T-helper 17 cell (primary cell): ENCODE data around the gene GOLGA7B. TPM values are rescaled to one million over a fixed set of nuclear protein-coding genes. Genes with fewer than 3 reads are reported as not detected.

ENCODE experiments used
- ATAC-seq: fragments of 150-1000 bp; cut with Tn5 transposase; 2 replicates; pipeline ENCODE4 v1.10.0; 2021; ENCODE audit warnings: mild to moderate bottlenecking, moderate library complexity
- DNase-seq, 3 donors: peaks; one replicate each; pipeline versions ENCODE4 v3.0.0 to v3.0.0-alpha.2; 2020 to 2021
- H3K9me3 ChIP-seq: one replicate; pipeline ENCODE4 v1.7.0; 2013; ENCODE audit warnings: low read length, mild to moderate bottlenecking; ENCODE audit not compliant: control insufficient read depth, poor library complexity, severe bottlenecking
- H3K27ac Mint-ChIP-seq: one replicate; pipeline ENCODE4 v1.8.0; 2022; ENCODE audit warnings: mild to moderate bottlenecking, moderate library complexity, mixed read lengths
- H3K27me3 Mint-ChIP-seq: one replicate; pipeline ENCODE4 v1.8.0; 2022; ENCODE audit warnings: mixed read lengths
- H3K36me3 Mint-ChIP-seq: one replicate; pipeline ENCODE4 v1.8.0; 2022; ENCODE audit warnings: low read depth, mixed read lengths
- H3K4me1 Mint-ChIP-seq: one replicate; pipeline ENCODE4 v1.8.0; 2022; ENCODE audit warnings: mild to moderate bottlenecking, mixed read lengths
- H3K4me3 Mint-ChIP-seq: one replicate; pipeline ENCODE4 v1.8.0; 2022; ENCODE audit warnings: mild to moderate bottlenecking, moderate library complexity, mixed read lengths
- total RNA-seq, 4 donors: library from RNA in 2 of 4; stranded (reverse) in 2 of 4; gene quantifications; one replicate each; pipeline ENCODE4 v1.2.3 and lab custom pipeline; 2022 to 2026

Gene GOLGA7B
- total RNA-seq, 2 donors from 2014 or later, result 9.6 to 12.0 TPM

- ATAC-seq, result no peak
- Mint-ChIP-seq H3K4me1 (peaks cover 5% of the 10 kb centered on the region), H3K27me3 (peaks cover 23% of the 10 kb centered on the region), H3K4me3 (no peak overlapping the region), H3K36me3 (peaks cover 4% of the 10 kb centered on the region), H3K27ac (no peak overlapping the region)
- H3K9me3 ChIP-seq, result no peaks in the 10 kb centered on the region
- no peak for DNase-seq
Measured at GRCh38 chr10:97882142-97883091, 32.8 kb downstream of the GOLGA7B start.

GRCh38 chr10:97883092-97883485, 33.4 kb downstream of the GOLGA7B start:
- H3K36me3 Mint-ChIP-seq, result peaks cover 5% of the 10 kb centered on the region
- ATAC-seq (no peak), DNase-seq (no peak)
- peaks cover 6% of the 10 kb centered on the region for H3K4me1 Mint-ChIP-seq
- H3K27me3 Mint-ChIP-seq, result peaks cover 26% of the 10 kb centered on the region
- H3K9me3 ChIP-seq, result no peaks in the 10 kb centered on the region
- no peak overlapping the region for H3K27ac Mint-ChIP-seq
- no peak overlapping the region for H3K4me3 Mint-ChIP-seq

GRCh38 chr10:97886286-97886685, 36.6 kb downstream of the GOLGA7B start:
- H3K27ac Mint-ChIP-seq, result no peak overlapping the region
- DNase-seq, result no peak
- H3K9me3 ChIP-seq, result no peaks in the 10 kb centered on the region
- H3K4me1 Mint-ChIP-seq, result peaks cover 7% of the 10 kb centered on the region
- H3K36me3 Mint-ChIP-seq, result peaks cover 3% of the 10 kb centered on the region
- no peak overlapping the region for H3K4me3 Mint-ChIP-seq
- no peak for ATAC-seq
- peaks cover 28% of the 10 kb centered on the region for H3K27me3 Mint-ChIP-seq

GRCh38 chr10:97887399-97887798, 37.8 kb downstream of the GOLGA7B start:
- H3K27ac Mint-ChIP-seq, result no peak overlapping the region
- peaks cover 7% of the 10 kb centered on the region for H3K4me1 Mint-ChIP-seq
- no peaks in the 10 kb centered on the region for H3K9me3 ChIP-seq

GRCh38 chr10:97888134-97888533, 38.5 kb downstream of the GOLGA7B start:
- Mint-ChIP-seq H3K4me3 (no peak overlapping the region), H3K4me1 (peaks cover 7% of the 10 kb centered on the region), H3K27ac (no peak overlapping the region), H3K27me3 (peaks cover 24% of the 10 kb centered on the region), H3K36me3 (peaks cover 3% of the 10 kb centered on the region)
- H3K9me3 ChIP-seq, result no peaks in the 10 kb centered on the region
- ATAC-seq (no peak), DNase-seq (no peak)

More at GRCh38 chr10:97887399-97887798, 37.8 kb downstream of the GOLGA7B start:
- ATAC-seq (no peak), DNase-seq (no peak)
- Mint-ChIP-seq H3K27me3 (peaks cover 25% of the 10 kb centered on the region), H3K4me3 (no peak overlapping the region), H3K36me3 (peaks cover 3% of the 10 kb centered on the region)

- no peak for DNase-seq
- H3K27ac Mint-ChIP-seq, result no peak overlapping the region
- ATAC-seq, result no peak
- H3K27me3 Mint-ChIP-seq, result peaks cover 27% of the 10 kb centered on the region
- no peak overlapping the region for H3K4me3 Mint-ChIP-seq
- H3K4me1 Mint-ChIP-seq, result peaks cover 7% of the 10 kb centered on the region
- H3K36me3 Mint-ChIP-seq, result peaks cover 3% of the 10 kb centered on the region
- no peaks in the 10 kb centered on the region for H3K9me3 ChIP-seq
Measured at GRCh38 chr10:97888641-97889262, 39.1 kb downstream of the GOLGA7B start.

- ATAC-seq, result no peak
- DNase-seq, result no peak
Measured at GRCh38 chr10:97889461-97890265, 40.0 kb downstream of the GOLGA7B start.

GRCh38 chr10:97891497-97892167, 42.0 kb downstream of the GOLGA7B start:
- Mint-ChIP-seq H3K4me3 (no peak overlapping the region), H3K27ac (no peak overlapping the region), H3K4me1 (peaks cover 3% of the 10 kb centered on the region), H3K27me3 (peaks cover 43% of the 10 kb centered on the region), H3K36me3 (peaks cover 3% of the 10 kb centered on the region)
- ATAC-seq (no peak), DNase-seq (no peak)
- H3K9me3 ChIP-seq, result no peaks in the 10 kb centered on the region

More at GRCh38 chr10:97889461-97890265, 40.0 kb downstream of the GOLGA7B start:
- no peak overlapping the region for H3K4me3 Mint-ChIP-seq
- H3K4me1 Mint-ChIP-seq, result peaks cover 7% of the 10 kb centered on the region
- peaks cover 32% of the 10 kb centered on the region for H3K27me3 Mint-ChIP-seq
- no peak overlapping the region for H3K27ac Mint-ChIP-seq
- no peaks in the 10 kb centered on the region for H3K9me3 ChIP-seq
- peaks cover 3% of the 10 kb centered on the region for H3K36me3 Mint-ChIP-seq

- H3K9me3 ChIP-seq, result no peaks in the 10 kb centered on the region
- ATAC-seq (no peak), DNase-seq (no peak)
- H3K4me1 Mint-ChIP-seq, result peaks cover 3% of the 10 kb centered on the region
- H3K36me3 Mint-ChIP-seq, result peaks cover 3% of the 10 kb centered on the region
- no peak overlapping the region for H3K27ac Mint-ChIP-seq
- H3K4me3 Mint-ChIP-seq, result no peak overlapping the region
- peaks cover 43% of the 10 kb centered on the region for H3K27me3 Mint-ChIP-seq
Measured at GRCh38 chr10:97892506-97892905, 42.9 kb downstream of the GOLGA7B start.

- H3K27me3 Mint-ChIP-seq, result peaks cover 41% of the 10 kb centered on the region
- H3K4me1 Mint-ChIP-seq, result peaks cover 3% of the 10 kb centered on the region
- H3K36me3 Mint-ChIP-seq, result peaks cover 3% of the 10 kb centered on the region
- H3K27ac Mint-ChIP-seq, result no peak overlapping the region
- no peaks in the 10 kb centered on the region for H3K9me3 ChIP-seq
- DNase-seq (no peak), ATAC-seq (no peak)
- no peak overlapping the region for H3K4me3 Mint-ChIP-seq
Measured at GRCh38 chr10:97892939-97893338, 43.3 kb downstream of the GOLGA7B start.

- Mint-ChIP-seq H3K27me3 (peaks cover 33% of the 10 kb centered on the region), H3K4me3 (no peak overlapping the region), H3K36me3 (no peaks in the 10 kb centered on the region), H3K27ac (no peak overlapping the region), H3K4me1 (no peaks in the 10 kb centered on the region)
- DNase-seq (no peak), ATAC-seq (no peak)
- no peaks in the 10 kb centered on the region for H3K9me3 ChIP-seq
Measured at GRCh38 chr10:97894092-97894491, 44.4 kb downstream of the GOLGA7B start.

GRCh38 chr10:97895084-97895483, 45.4 kb downstream of the GOLGA7B start:
- DNase-seq (no peak), ATAC-seq (no peak)
- H3K4me3 Mint-ChIP-seq, result no peak overlapping the region
- peaks cover 33% of the 10 kb centered on the region for H3K27me3 Mint-ChIP-seq
- H3K36me3 Mint-ChIP-seq, result no peaks in the 10 kb centered on the region
- no peaks in the 10 kb centered on the region for H3K4me1 Mint-ChIP-seq
- H3K9me3 ChIP-seq, result no peaks in the 10 kb centered on the region
- no peak overlapping the region for H3K27ac Mint-ChIP-seq
